GM21825 (cell line): Measurements from ENCODE around the gene PIP4K2C.
"Not testable (repeated sequence)": the region's sequence is repeated elsewhere in the genome, so short reads cannot be mapped to it uniquely, and the experiment has no call there.

Experiments used
- ATAC-seq: cut with Tn5 transposase; IDR thresholded peaks from one replicate; pipeline ENCODE4 v1.9.1; 2021; ENCODE audit warnings: mild to moderate bottlenecking, moderate library complexity; ENCODE audit not compliant: unreplicated experiment

The PIP4K2C gene

GRCh38 chr12:57558864-57559263 is 32.1 kb upstream of the PIP4K2C start:
- no peak for ATAC-seq

GRCh38 chr12:57560516-57560915 is 30.5 kb upstream of the PIP4K2C start:
- ATAC-seq, result no peak

GRCh38 chr12:57561117-57561516 is 29.9 kb upstream of the PIP4K2C start:
- not testable (repeated sequence) for ATAC-seq

GRCh38 chr12:57563358-57563757 is 27.6 kb upstream of the PIP4K2C start:
- ATAC-seq, result no peak

- no peak for ATAC-seq
These were observed 26.7 kb upstream of the PIP4K2C start for GRCh38 chr12:57564178-57564740.

GRCh38 chr12:57568838-57569237 is 22.2 kb upstream of the PIP4K2C start:
- ATAC-seq, result no peak

GRCh38 chr12:57569858-57570257 is 21.1 kb upstream of the PIP4K2C start:
- no peak for ATAC-seq

GRCh38 chr12:57570438-57570837 is 20.6 kb upstream of the PIP4K2C start:
- not testable (repeated sequence) for ATAC-seq

GRCh38 chr12:57571926-57572762 is 18.8 kb upstream of the PIP4K2C start:
- ATAC-seq, result no peak

- no peak for ATAC-seq
These were observed 16.2 kb upstream of the PIP4K2C start for GRCh38 chr12:57574795-57575194.

- no peak for ATAC-seq
These were observed 15.0 kb upstream of the PIP4K2C start for GRCh38 chr12:57575771-57576612.

- no peak for ATAC-seq
These were observed 14.3 kb upstream of the PIP4K2C start for GRCh38 chr12:57576613-57577160.

GRCh38 chr12:57577981-57578758 is 12.8 kb upstream of the PIP4K2C start:
- no peak for ATAC-seq

GRCh38 chr12:57579011-57579410 is 12.0 kb upstream of the PIP4K2C start:
- no peak for ATAC-seq

- ATAC-seq, result no peak
These were observed 11.1 kb upstream of the PIP4K2C start for GRCh38 chr12:57579677-57580465.

- ATAC-seq, result no peak
These were observed 10.6 kb upstream of the PIP4K2C start for GRCh38 chr12:57580466-57580795.

GRCh38 chr12:57581802-57582201 is 9.2 kb upstream of the PIP4K2C start:
- no peak for ATAC-seq

GRCh38 chr12:57582440-57582839 is 8.6 kb upstream of the PIP4K2C start:
- ATAC-seq, result no peak

GRCh38 chr12:57583008-57583831 is 7.8 kb upstream of the PIP4K2C start:
- ATAC-seq, result peak; percentile 89
